SH-SY5Y (cell line): Measurements from ENCODE around the gene ATF6.

Source experiments
- GATA2 ChIP-seq: IDR thresholded peaks from 2 replicates; pipeline ENCODE4 v1.6.1; 2011; ENCODE audit warnings: mild to moderate bottlenecking, low read depth, low read length
- GATA3 ChIP-seq: IDR thresholded peaks from 2 replicates; pipeline ENCODE4 v1.6.1; 2011; ENCODE audit warnings: low read depth, mild to moderate bottlenecking, low read length, moderate library complexity

GRCh38 chr1:162011337-162012012, 245.4 kb downstream of the ATF6 start:
- TF ChIP-seq GATA2, result no peak
- TF ChIP-seq GATA3, result no peak
